Activated T-cell treated with anti-CD3 and anti-CD28 coated beads, Interleukin-2, amount 50 U/mL, for 48 hours (primary cell): Measurements from ENCODE around the gene PCDHGC5.

Experiments
- DNase-seq, 2 experiments: peaks; one replicate each; pipeline ENCODE4 v3.0.0-alpha.2; 2020

Gene PCDHGC5

DNA sequence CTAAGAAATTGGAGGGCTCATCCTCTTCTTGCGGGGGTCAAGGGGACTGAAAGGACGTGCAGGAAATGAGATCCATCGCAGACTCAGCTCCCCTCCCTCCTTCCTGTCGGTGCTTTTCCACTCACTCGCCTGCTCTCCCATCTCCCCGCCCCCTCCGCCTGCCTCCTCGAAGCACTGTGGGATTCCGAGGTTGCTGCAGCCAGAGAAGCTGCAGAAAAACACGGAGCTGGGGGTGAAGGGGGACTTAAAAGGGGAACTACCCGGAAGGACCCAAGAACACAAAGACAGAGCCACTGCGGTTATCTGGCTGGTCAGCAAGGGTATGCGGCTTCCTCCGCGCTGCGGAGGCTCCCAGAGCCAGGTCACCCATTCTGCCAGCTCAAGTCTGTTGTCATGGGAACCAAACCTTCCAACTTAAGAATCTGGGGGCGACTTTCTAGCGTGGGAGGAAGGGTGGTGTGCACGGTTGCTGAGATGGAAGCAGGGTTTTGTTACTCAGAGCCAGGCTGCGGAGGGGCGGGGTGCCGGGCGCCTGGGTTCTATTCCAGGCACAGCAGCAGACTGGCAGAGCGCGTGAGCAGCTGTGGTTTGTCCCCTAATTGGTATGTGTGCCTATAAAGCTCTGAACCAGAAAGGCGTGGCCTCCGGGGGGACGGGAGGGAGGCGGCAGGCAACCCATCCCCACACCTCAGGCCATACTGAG, 24.9 kb downstream of the PCDHGC5 start:
- peak; percentile 69 to 80 for DNase-seq

DNA sequence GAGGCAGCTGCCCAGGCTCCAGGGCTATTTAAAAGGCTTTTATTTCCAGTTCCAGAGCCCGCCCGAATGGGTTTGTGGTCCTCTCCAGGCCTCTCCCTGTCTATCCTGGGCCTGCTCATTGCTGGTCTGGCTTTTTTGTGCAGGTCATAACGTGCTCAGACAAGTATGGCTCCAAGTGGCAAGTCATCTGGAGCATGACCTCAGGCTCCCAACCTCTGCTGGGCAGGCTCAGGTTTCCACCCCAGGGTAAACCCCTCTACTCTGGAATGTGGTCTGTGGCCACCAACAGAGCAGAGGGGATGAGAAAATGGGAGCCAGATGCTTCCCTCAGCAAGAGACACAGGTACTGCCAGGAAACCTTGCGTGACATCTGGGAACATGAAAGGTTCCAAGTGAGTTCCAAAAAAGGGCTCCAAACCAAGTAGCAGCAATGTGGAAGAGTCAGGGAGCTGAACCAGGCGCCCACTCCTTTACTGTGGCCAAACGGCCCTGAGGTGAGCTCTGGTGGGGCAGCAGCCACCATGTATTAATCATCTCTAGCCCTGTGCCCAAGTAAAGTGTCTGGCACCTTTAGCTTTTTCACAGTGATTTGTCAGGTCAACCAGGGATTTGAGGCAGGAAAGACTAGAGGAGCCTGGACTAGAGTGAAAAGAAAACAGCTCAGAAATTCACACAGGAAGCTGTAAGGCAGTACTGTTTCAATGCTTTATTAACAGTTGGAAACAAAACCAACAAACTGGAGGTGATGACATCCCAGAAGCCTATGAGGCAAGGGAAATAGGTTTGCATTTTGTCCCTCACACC, 25.7 kb downstream of the PCDHGC5 start:
- DNase-seq: no peak

DNA sequence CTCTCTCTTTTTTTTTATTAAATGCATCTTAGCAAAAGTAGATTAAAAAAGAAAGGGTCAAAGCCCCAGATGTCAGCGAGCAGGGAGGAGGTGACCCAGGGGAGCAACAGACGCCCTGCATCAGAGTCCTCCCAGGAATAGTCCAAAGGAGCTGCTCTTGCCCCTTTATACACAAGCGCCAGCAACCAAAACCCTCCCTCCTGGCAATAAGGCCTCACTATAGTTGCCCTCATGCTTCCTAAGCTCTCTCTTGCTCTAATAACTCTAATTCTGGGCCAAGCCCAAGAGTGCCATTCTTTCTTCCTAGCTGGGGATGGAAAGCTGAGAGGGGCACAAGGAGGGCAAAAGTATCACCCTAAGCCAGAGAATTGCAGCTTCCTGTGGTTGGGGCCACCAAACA, 26.3 kb downstream of the PCDHGC5 start:
- no peak for DNase-seq

DNA sequence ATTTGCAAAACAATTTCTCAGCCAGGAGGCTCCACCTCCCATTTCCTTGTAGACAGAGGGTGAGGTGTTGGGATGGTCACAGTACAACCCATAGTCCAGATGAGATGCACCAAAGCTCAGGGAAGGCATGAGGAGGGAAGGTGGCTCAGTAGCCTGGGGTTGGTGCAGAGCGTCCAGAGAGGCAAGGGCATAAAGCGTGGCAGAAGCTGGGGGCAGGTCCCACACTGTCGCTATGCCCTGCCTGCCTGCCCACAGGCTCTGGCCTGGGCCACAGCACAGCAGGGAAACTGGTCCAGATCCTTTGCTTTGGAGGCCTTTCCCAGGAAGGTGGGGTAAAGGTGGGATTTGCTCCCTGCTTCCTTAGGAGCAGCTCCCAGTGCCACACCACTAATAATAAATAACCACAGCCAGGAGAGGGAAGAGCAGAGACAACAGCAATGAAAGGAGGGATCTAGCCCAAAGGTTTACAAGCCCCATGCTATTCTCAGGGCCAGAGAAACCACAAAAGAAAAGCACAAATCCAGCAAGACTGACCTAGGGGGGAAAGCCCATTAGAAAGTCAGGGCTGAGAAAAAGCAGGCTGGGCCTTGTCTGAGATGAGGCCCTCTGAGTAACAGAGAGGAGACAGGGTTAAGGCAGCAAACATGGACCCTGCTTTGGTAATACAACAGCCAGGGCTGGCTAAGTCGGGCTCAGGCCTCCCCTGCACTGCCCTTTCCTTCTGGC, 27.2 kb downstream of the PCDHGC5 start:
- no peak for DNase-seq

DNA sequence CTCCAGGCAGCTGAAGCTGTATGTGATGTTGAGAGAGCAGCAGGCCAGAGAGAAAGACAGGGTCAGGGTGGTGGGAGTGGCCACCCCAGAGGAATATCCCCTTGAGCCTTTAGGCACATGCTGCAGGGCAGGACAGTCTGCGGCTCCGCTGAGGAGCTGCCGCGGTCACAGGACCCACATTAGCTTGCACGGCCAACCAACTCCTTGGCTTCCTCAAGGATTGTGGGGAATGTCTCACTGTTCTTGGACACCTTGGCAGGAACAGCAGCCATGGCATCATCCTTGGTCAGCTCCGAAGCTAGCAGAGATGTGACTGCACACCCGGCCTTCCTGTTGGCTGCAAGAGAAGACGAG, 27.8 kb downstream of the PCDHGC5 start:
- no peak for DNase-seq

DNA sequence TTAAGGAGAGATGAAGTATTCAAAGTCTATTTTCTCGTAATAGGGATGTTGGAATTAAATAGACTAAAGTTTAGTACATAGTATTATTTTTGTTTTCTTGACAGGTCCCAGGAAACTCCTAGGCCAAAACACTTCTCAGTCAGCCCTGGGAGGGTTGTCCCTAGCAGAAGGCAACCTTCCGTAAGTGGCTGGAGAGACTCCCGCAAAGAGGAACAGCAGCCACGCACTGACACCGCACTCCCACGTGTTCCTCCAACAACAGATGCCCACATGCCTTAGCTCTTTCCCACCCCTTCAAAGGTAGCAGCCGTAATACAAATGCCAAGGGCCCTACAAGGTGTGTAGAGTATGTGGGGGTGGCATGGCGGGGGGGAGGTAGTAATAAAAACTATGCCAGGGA, 28.4 kb downstream of the PCDHGC5 start:
- no peak for DNase-seq

DNA sequence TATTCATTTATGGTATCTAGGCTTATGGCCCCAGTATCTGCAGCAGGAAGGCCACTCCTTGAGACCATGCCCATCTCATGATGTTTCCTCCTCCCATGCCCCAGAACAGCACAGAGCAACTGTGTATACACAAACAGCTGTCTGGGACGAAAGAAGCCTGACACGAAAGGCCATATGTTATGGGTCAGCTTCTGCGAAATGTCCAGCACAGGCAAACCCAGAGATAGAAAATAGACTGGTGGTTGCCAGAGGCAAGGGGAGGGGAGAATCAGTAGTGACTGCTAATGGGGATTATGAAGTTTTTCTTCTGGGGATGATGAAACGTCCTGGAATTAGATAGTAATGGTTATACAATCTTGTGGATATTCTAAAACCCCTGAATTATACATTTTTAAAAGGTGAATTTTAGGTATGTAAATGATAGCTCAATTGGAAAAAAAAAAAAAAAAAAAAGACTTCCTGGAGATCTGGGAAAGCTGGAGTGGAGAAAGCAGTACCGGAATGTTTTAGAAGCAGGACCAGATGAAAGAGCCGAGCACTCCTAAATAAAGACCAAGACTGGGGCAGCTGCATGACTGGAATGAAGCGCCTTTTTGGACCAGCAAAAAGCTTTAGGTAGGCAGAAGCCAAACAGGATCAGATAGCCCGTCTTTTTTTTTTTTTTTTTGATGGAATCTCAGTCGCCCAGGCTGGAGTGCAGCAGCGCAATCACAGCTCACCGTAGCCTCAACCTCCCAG, 29.2 kb downstream of the PCDHGC5 start:
- DNase-seq: no peak

DNA sequence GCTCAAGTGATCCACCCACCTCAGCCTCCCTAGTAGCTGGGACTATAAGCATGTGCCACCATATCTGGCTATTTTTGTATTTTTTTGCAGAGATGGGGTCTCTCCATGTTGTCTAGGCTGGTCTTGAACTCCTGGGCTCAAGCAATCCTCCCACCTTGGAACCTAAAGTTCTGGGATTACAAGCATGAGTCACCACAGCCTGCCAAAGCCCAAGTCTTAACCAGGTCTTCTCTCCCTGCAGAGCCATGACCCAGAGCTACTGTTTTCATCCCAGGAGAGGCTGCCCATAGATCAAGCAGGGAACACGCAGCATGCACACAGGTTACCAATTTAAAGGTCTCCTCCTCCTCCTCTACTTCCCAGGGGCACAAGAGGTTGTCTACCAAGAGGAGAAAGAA, 29.7 kb downstream of the PCDHGC5 start:
- DNase-seq: no peak

DNA sequence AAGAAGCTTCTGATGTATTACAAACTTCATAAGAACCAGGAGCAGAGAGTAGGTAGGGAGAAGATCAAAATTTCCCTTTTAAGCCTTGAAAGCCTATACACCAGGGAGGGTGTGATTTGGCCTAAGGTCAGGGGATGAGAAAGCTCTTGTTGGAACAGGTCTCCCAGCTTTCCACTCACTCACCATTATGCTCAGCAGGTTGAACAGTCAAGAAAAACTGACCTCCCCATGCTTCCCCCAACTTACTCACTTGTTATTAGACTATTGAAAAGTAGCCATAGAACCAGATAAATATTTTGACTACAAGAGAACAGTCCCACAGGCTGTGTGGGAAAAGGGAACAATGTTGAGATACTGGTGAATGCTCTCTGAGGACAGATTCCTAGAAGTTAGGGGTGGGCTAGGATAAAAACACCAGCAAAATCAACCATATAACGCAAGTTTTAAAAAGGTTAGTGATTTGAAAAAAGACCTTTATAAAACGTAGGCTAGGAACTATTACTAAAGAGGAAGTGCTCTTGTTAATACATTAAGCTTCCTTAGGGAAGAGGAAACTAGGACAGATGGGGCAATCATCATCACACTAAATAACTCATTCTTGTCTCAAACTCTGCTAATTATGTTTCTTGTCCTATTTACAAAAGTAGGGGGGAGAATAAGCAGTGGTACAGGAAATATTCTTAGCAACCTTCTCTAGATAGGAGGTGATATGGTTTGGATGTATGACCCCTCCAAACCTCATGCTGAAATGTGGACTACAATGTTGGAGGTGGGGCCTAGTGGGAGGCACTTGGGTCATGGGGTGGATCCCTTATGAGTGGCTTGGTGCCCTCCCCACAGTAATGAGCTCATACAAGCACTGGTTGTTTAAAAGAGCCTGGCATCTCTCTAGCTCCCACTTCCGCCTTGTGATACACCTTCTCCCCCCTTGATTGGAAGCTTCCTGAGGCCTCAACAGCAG, 31.0 kb downstream of the PCDHGC5 start:
- DNase-seq: no peak

DNA sequence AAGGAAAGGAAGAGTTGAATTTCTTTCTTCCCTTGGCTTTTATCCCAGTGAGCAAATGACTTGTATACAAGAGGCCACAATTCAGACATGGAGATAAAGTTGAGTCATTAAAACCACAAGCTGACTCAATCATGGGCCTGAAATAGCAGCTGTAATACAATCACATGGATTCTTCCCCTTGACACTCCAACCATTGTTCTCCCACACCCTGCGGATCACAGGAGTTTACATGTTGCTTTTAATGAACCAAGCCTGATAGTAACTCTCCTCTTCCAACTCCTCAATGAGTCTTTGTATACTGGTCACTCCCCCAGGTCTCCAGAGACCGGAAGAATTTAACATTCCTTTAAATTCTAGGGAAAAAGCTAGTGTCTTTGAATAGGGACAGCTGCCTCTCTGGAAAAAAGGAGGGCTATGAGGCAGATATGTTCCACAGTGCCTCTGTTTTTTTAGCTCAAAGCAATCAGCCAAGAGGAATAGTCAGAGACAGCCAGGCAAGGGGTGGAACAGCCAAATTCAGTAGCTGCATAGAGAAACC, 32.4 kb downstream of the PCDHGC5 start:
- DNase-seq: peak in 1 of 2 experiments; percentile 7

DNA sequence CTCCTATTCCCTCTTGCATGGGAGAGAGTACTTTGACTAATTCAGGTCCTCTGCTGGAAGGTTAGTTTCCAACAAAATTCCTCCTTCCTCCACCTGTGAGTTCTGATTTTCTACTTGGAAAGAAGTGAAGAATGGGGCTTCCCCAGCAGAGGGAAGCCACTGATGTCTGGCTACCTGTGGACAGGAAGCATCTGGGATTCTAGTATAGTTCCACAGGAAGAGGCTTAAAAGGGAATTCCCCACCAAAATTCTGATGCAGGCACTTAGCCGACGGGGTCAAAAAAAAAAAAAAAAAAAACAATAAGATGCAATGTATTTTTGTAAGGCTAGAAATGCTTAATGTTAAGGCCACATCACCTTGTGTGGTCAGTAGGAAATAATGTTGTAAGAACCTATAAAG, 33.4 kb downstream of the PCDHGC5 start:
- no peak for DNase-seq

DNA sequence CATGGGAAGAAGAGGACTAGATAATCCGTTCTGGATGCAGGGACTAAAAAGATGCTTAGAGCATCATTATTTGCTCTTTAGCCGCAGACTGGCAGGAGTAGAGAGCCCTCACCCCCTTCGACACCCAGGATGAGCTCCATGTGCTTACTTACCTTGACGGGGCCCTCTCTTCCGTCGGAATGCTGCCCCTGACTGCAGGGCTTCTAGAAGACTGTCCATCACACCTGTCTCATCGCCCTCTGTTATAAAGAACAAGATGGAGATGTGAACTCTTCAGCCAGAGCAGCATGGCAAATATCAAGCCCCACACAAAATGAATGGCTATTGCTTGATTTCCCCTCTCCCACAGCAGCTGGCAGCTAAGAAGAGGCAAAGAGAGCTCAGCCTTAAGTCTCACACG, 35.1 kb downstream of the PCDHGC5 start:
- no peak for DNase-seq

DNA sequence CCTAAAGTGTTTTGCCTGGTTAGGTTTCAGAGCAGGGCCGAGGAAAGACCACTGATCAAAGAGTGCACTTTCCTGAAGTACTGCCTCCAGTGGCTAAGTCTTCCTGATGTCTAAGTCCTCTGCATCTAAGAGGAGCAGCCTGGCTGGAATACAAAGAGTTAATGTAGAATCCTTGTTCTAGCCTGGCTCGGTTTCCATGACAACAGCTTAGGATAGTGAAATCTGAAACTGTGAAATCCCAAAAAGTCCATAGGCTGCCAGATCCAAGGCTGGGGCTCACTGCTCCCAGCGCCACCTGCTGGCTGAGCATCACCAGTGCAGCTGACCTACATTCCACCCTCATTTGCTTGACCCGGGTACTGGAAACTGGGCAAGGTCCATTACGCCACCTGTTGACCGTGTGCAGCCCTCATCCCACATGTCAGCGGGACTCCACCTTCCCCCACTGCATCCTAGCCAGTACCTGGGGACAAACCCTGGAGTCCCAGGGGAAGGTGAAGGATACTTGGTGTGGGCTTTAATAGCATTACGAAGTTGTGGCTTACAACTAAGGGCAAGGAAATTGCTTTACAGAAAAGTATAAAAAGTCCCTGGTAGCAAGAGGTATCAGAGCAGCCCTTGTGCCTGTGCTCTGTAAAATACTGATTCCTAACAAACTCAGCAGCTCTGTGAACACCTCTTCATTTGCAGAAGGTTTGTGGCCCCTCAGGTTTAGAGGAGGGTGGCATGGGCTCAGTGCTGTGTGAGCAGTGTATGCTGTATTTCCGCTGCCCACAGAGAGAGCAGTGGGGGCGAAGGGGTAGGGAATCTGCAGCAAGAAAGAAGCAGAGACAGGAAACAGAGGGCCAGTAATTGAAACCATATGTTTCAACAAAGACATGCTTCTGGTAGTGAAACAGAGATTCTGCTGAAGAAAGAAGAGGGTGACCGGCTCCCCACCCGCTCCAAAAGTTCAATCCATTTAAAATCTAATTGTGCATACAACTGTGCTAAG, 36.0 kb downstream of the PCDHGC5 start:
- peak; percentile 61 to 67 for DNase-seq

DNA sequence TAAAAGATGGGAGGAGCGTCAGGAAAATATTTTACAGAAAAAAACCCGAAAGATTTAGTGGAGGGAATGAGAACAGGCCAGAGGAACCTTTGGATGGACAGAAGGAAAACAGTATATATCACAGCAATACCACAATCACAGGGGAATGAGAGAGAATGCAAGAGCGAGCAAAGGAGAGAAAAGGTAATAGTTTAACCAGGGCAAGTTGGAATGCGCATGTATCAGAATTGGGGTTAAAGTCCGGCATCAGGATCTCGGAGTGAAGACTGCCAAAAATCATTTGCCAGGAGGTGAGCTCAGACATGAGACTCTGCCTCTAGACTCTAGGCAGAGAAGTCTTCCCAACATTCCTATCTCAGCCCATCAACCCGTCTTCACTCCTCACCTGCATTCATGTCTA, 36.8 kb downstream of the PCDHGC5 start:
- DNase-seq: no peak

DNA sequence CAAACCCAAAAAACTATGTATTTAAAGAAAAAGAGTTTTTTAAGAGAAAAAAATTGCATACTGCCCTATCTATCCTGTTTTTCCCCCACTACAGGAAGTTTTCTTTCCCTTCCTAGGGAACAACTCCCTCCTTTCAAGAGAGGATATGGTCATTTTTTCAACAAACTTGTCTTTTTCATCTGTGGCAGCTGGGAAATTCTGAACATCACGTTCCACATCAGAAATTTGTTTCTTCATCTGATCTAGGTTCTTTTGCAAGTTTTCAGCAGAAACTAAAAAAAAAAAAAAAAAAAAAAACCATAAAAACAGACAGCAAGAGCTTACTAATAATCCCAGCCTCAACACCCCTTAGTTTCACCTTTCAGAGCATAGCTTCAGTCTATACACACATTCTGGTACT, 38.5 kb downstream of the PCDHGC5 start:
- no peak for DNase-seq

DNA sequence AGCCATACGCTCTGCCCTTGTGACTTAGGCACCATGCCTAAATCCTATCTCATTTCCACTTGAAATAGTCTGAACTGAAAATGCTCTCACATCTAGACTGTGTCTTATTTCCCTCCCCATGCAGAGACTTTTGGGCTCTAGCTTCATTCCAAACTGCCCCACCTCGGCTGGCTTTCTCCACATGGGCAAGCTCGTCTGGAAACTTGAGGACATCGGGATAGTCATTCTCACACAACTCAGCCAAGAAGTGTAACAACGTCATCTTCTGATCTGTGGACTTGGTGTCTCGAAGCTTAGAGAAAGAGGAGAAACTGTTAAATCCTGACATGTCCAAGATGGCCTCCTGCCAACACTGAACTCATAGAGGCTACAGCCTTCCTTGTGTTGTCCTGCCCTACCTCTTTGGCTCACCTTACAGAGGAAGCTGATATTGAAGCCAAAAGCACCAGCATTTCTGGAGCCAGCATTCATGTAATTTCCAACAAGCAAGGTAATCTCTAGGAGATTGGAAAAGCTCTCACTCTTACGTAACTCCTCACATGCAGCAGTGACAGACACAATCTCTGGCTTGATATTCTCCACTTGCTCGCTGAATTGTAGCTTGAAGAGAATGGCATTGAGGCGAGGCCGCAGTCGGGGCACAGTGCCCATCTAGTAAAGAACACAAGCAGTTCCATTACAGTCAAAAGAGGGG, 39.6 kb downstream of the PCDHGC5 start:
- DNase-seq: no peak

DNA sequence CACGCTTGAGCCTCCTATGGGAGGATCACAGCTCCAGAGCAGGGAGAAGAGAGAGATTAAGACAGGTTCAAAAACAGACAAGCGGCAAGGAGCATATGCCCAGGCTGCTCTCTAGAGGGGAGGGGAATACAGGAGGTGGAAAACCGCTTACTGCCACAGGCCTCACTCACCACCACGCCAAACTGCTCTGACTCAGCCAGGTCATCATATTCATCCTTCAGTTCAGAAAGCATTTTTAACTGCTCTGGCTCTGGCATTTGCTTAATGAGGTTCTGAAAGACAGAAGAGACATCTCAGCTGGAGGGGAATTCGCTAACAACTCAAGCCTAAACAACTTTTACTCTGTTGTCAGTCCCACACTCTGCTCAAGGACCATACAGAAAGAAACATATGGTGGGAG, 40.1 kb downstream of the PCDHGC5 start:
- DNase-seq: no peak

DNA sequence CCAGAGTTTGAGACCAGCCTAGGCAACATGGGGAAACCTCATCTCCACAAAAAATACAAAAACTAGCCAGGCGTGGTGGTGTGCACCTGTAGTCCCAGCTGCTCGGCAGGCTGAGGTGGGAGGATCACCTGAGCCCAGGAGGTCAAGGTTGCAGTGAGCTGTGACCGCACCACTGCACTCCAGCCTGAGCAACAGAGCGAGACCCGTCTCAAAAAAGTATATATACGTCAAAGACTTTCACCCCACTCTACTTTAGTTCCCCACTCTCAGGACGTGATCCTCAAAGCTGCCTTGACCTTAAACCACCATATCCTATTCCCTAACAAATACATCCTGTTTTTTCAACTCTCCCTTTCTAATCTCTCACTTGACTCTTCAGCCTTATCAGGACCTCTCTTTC, 41.0 kb downstream of the PCDHGC5 start:
- no peak for DNase-seq

DNA sequence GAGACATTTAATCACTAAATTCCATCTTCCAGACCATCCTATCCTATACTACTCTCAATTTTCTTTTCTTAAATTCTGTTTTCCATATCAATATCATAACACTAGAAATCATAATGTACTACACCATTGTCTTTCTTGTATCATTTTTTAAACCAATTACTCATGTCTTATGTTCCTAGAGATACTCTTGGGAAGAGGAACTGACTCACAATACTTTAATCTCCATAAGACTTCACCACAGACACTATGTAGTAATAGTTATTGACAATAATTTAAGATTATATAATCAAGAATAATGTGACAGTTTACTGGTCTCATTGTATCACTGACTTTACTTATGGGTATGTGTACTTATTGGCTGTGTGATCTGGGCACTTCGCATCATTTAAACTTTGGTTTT, 43.8 kb downstream of the PCDHGC5 start:
- no peak for DNase-seq

DNA sequence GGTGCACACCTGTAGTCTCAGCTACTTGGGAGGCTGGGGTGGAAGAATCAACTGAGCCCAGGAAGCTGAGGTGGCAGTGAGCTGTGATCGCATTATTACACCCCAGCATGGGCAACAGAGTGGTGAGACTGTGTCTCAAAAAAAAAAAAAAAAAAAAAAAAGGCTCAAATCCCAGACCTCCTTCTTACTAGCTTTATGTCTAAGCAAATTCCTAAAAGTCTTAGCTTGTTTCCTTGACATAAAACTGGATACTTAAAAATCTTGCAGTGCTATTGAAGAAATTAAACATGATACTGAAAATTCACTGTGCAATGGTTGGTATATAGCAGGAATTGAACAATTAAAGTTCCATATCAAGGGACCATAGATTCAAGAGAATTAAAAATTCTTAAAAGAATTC, 45.0 kb downstream of the PCDHGC5 start:
- no peak for DNase-seq
